M059J (cell line): ENCODE measurements around the gene SLC1A5. TPM values are rescaled to one million over a fixed set of nuclear protein-coding genes. Genes with fewer than 3 reads are reported as not detected.
"Not testable (repeated sequence)": the region's sequence is repeated elsewhere in the genome, so short reads cannot be mapped to it uniquely, and the experiment has no call there.

ENCODE experiments used
- DNase-seq: peaks from one replicate; pipeline ENCODE4 v3.0.0-alpha.2; 2012; ENCODE audit warnings: low read depth
- total RNA-seq: library from RNA; depleted of rRNA; stranded (reverse); fragments of >200 nt; shearing (Covaris generic); gene quantifications from 2 replicates; pipeline ENCODE4 v1.2.3, GENCODE V29; 2014

Gene SLC1A5
- total RNA-seq, 1 experiment from 2014 or later, result 173 TPM

GRCh38 chr19:46772170-46773017 is 16.0 kb downstream of the SLC1A5 start:
- no peak for DNase-seq

DNA sequence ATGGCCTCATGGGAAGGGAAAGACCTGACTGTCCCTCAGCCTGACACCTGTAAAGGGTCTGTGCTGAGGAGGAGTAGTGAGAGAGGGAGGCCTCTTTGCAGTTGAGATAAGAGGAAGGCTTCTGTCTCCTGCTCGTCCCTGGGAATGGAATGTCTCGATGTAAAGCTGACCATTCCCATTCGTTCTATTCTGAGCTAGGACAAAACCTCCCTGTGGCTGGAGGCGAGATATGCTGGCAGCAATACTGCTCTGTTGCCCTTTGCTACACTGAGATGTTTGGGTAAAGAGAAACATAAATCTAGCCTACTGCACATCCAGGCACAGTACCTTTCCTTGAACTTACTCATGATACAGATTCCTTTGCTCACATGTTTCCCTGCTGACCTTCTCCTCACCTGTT is 19.6 kb downstream of the SLC1A5 start:
- DNase-seq, result not testable (repeated sequence)

- DNase-seq, result no peak
These were observed 21.7 kb downstream of the SLC1A5 start for GRCh38 chr19:46766569-46767317.

DNA sequence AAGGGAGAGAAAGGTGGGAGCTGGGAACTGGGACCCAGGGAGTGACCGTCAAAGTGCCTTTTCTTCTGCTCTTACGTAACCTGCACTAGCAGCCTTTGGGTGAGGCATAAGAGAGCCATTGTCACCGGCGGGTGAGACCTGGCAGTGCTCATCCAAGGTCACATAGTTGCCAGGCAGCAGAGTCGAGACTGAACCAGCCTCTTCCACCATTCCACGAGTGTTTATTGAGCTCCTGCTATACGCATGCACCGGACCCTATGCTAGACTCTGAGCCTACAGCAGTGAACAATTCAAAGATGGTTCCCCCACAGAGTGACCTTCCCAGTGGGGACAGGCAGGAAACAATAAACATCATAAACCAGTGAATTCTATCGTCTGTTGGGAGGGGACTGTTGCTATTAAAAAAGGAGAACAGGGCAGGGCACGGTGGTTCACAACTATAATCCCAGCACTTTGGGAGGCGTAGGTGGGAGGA is 23.5 kb downstream of the SLC1A5 start:
- DNase-seq, result no peak

DNA sequence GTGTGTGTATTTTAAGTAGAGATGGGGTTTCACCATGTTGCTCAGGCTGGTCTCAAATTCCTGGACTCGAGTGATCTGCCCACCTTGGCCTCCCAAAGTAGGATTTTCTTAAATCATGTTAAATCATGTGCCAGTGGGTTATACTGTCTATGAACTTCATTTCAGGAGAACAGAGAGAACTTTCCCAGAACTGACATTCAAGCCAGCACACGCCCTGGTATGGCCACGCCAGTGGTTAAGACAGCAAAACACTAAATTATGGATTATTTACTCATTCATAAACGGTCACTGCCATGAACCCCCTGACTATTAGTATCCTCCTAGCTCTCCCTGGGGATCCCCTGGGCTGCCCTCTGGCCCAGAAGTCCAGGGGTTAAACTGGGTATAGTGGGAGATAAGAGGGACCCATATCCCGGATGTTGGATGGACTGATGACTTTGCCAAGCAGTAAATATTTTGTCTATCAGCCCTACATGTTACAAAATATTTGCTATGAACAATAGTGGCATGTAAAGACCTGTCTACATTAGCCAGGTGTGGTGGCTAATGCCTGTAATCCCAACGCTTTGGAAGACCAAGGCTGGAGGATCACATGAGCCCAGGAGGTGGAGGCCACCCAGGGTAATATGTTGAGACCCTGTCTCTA is 26.0 kb downstream of the SLC1A5 start:
- no peak for DNase-seq

GRCh38 chr19:46761418-46761831 is 27.0 kb downstream of the SLC1A5 start:
- no peak for DNase-seq

- DNase-seq, result not testable (repeated sequence)
These were observed 27.5 kb downstream of the SLC1A5 start for GRCh38 chr19:46760897-46761296.

GRCh38 chr19:46760363-46760762 is 28.0 kb downstream of the SLC1A5 start:
- DNase-seq, result no peak

DNA sequence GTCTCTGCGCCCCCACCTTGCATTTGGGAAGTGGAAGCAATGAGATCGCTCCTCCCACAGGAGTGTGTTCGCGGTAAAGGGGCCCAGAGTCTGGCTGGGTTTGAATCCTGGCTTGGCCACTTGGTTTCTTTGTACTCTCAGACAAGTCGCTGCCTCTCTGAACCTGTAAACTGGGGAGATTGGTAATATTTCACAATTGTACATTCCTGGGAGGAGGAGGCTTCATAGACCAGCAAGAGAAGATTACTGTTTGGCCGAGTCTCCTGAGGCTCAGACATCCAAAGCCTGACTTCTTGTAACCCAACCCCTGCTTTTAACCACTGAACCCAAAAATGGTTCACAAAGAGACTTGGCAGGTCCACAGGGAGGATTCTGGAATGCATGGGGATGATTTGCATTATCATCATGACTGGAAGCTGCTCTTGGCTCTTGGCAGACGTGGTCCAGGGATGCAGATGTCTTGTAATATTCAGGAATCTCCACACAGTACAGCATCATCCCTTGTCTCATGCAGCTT is 28.5 kb downstream of the SLC1A5 start:
- no peak for DNase-seq

DNA sequence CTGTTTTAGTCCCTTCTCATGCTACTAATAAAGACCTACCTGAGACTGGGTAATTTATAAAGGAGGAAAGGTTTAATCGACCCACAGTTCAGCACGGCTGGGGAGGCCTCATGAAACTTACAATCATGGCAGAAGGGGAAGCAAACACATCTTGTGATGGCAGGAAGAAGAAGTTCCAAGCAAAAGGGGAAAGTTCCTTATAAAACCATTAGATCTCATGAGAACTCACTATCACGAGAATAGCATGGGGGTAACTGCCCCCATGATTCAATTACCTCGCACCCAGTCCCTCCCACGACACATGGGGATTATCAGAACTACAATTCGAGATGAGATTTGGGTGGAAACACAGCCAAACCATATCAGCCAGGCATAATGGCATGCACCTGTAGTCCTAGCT is 29.2 kb downstream of the SLC1A5 start:
- no peak for DNase-seq

GRCh38 chr19:46756544-46756888 is 31.9 kb downstream of the SLC1A5 start:
- no peak for DNase-seq

DNA sequence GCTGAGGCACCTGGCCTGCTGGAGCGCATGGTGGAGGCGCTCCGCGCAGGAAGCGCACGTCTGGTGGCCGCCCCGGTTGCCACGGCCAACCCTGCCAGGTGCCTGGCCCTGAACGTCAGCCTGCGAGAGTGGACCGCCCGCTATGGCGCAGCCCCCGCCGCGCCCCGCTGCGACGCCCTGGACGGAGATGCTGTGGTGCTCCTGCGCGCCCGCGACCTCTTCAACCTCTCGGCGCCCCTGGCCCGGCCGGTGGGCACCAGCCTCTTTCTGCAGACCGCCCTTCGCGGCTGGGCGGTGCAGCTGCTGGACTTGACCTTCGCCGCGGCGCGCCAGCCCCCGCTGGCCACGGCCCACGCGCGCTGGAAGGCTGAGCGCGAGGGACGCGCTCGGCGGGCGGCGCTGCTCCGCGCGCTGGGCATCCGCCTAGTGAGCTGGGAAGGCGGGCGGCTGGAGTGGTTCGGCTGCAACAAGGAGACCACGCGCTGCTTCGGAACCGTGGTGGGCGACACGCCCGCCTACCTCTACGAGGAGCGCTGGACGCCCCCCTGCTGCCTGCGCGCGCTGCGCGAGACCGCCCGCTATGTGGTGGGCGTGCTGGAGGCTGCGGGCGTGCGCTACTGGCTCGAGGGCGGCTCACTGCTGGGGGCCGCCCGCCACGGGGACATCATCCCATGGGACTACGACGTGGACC is 32.4 kb downstream of the SLC1A5 start:
- no peak for DNase-seq

DNA sequence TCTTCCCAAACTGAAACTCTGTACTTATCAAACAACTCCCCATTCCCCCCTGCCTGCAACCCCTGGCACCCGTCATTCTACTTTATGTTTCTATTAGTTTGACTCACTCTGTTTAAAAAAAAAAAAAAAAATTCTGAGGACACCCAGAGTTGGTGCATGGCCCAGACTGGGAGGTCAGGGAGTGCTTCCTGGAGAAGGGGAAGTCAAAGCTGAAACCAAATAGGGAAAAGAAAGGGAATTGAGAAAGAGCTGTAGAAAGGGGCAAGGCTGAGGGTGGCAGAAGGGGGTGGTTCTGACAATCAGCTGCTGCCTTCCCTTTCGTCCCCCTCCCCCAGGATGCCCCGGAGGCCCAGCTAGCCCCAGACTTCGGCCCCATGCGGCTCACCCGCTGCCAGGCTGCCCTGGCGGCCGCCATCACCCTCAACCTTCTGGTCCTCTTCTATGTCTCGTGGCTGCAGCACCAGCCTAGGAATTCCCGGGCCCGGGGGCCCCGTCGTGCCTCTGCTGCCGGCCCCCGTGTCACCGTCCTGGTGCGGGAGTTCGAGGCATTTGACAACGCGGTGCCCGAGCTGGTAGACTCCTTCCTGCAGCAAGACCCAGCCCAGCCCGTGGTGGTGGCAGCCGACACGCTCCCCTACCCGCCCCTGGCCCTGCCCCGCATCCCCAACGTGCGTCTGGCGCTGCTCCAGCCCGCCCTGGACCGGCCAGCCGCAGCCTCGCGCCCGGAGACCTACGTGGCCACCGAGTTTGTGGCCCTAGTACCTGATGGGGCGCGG is 33.1 kb downstream of the SLC1A5 start:
- peak; percentile 60 for DNase-seq

DNA sequence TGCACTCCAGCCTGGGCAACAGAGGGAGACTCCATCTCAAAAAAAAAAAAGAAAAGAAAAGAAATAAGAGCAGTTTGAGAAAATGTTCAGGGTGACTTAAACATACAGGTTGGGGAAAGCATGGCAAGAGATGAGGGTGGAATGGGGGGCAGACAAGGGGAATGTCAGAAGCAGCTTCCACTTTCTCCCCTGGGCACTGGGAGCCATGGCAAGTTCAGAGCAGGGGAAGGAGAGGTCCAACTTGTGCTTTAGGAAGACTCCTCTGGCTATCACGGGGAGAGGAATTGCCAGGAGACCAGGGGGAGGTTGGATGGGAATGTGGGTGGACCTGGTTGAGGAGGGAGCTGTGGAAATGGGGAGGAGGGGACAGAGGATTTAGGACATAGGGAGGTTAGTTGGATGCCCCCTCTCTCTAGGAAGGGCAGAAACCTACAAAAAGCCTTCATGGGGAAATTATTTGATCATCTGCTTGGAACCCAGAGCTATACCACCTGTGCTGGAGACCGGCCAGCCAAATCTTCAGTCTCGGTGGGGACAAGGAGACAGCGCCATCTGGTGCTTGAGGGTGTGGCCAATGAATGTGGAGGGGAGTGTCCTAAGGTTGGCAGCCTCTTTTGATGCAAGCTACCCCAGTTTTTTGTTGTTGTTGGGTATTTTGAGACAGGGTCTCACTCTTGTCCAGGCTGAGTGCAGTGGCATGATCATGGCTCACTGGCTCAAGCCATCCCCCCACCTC is 34.8 kb downstream of the SLC1A5 start:
- DNase-seq, result no peak

GRCh38 chr19:46748325-46749109 is 39.9 kb downstream of the SLC1A5 start:
- peak; percentile 50 for DNase-seq

- peak; percentile 44 for DNase-seq
These were observed 41.9 kb downstream of the SLC1A5 start, which contains the start of gene STRN4 for GRCh38 chr19:46746281-46747057. STRN4 (minus strand) TSS chr19:46746450; CDS start chr19:46746430, 20 bp downstream.

DNA sequence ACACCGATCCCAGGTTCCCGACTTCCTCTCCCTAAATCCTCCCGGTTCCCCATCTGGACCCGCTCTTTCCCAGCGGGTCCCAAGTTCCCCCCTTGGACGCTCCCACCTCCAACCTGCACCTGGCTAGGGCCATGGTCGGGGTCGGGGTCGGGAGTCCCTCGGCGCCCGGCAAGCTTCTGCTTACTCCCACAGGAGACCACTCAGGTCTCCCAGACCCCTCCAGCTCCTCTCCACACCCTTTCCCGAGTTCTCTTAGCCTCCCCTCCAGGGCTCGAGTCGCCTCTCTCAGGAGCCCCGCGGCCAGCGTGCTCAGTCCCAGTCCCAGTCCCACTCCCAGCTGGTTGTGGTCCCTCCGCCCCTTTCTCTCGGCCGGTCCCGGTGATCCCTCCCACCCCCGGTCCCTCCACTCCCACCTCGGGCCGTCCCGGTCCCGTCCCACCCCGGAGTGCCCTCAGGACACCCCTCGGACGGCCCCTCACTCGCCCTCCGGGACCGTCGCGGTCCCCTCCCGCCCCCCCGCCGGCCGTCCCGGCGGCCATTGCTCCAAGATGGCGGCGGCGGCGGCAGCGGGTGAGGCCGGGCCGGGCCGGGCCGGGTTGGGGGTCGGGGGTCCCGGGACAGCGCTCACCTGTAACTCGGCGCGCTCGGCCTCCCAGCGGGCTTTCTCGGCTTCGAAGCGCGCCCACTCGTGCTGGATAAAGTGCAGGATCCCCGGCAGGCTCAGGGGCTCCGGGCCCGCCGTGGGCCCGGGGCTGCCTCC is 42.7 kb downstream of the SLC1A5 start, which contains the start of gene FKRP:
FKRP (plus strand) TSS at position 537 of the 760 bp plus-strand sequence. CDS start 9,394 bp downstream, outside the sequence.
- DNase-seq, result peak; percentile 20
